HAP-1 (cell line): ENCODE measurements around the gene SYNJ2.

Source experiments
- DNase-seq, 2 experiments: peaks; one replicate each; pipeline ENCODE4 v3.0.0-alpha.2; 2016 to 2020; ENCODE audit warnings: low spot score in 2 of 2
- H3K27me3 ChIP-seq: fragments of 250-450 bp; sonication (Bioruptor Pico); 2 replicates; pipeline ENCODE4 v1.5.1; 2020; ENCODE audit warnings: low read depth, mild to moderate bottlenecking, moderate library complexity
- H3K36me3 ChIP-seq: fragments of 250-450 bp; sonication (Bioruptor Pico); replicated peaks from 2 replicates; pipeline ENCODE4 v1.5.1; 2020; ENCODE audit warnings: mild to moderate bottlenecking
- H3K4me1 ChIP-seq: fragments of 250-450 bp; sonication (Bioruptor Pico); 2 replicates; pipeline ENCODE4 v1.5.1; 2020; ENCODE audit warnings: mild to moderate bottlenecking
- H3K4me3 ChIP-seq: fragments of 250-450 bp; sonication (Bioruptor Pico); 2 replicates; pipeline ENCODE4 v1.5.1; 2020; ENCODE audit warnings: mild to moderate bottlenecking, moderate library complexity
- H3K9me3 ChIP-seq: fragments of 250-450 bp; sonication (Bioruptor Pico); 2 replicates; pipeline ENCODE4 v1.5.1; 2020; ENCODE audit warnings: mild to moderate bottlenecking, moderate library complexity
- in situ Hi-C: fragments of 300-500 bp; cut with MboI; formaldehyde crosslinking; loops from 3 replicates; pipeline ENCODE4 v1.14.3; 2020; ENCODE audit warnings: low sequenced_read_pairs, inconsistent platforms, mixed read lengths

SYNJ2 gene

DNA sequence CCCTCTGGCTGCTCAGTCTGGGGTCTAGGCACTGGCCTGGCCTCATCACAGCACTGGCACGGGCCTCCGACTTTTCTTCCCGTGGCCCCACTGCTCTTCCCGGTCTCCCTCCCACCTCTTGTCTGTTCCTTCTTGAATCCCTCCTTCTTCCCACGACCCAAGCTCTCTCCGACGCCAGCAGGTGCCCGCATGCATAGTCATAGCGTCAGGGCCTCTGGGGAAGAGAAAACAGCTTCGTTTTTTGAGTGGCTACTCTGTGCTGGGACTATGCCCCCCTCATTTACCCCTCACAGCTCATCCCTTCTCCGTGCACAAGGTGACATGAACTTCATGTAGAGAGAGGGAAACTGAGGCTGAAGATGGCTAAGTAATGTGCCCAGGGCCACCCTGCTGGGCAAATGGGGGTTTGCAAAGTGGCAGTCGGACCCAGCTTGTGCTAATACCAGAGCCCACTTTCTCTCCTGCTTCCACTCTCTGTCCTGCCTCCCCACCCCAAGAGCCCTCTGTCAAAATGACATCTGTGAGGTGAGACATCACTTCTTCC is 59.2 kb downstream of the SYNJ2 start:
- Histone ChIP-seq H3K9me3 (no peaks in the 10 kb centered on the region), H3K36me3 (no peaks in the 10 kb centered on the region), H3K4me3 (no peak overlapping the region), H3K27me3 (no peaks in the 10 kb centered on the region), H3K4me1 (no peaks in the 10 kb centered on the region; the same call in 1 of the 2 replicates)
- in situ Hi-C loops, result no loop called here
- no peak for DNase-seq

DNA sequence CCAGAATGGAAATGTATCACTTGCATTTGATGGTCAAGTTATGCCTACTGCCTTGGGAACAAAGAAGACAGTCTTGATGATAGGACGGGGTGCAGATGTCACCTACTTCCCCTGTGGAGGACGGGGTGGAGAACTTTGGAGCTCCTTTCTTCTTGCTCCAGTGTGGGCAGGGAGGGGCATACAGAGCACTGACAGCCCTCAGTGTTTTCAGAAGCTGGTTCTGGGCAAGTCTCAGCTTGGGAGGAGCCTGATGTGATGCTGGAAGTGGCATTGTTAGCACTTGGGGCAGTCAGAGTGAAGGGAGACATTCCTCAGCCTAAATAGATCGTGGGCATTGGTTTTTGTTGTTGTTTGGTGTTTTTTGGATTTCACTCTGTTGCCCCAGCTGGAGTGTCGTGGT is 59.7 kb downstream of the SYNJ2 start:
- Histone ChIP-seq H3K36me3 (no peaks in the 10 kb centered on the region), H3K4me3 (no peak overlapping the region), H3K4me1 (no peaks in the 10 kb centered on the region; the same call in 1 of the 2 replicates), H3K9me3 (no peaks in the 10 kb centered on the region), H3K27me3 (no peaks in the 10 kb centered on the region)
- no peak for DNase-seq
- in situ Hi-C loops, result no loop called here

DNA sequence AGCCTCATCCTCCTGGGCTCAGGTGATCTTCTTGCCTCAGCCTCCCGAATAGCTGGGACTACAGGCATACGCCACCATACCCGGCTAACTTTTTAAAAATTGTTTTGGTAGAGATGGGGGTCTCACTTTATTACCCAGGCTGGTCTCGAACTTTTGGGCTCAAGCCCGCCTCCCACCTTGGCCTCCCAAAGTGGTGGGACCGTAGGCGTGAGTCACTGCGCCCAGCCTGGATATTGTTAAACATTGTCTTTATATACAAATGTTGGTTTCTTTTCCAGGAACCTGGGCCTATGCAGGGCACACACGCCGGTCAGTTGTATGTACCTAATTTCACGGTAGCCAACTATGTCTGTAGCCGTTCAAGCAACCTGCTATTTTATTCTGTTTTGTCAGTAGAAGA is 60.1 kb downstream of the SYNJ2 start:
- DNase-seq, result no peak
- Histone ChIP-seq H3K4me1 (no peaks in the 10 kb centered on the region; the same call in 1 of the 2 replicates), H3K36me3 (no peaks in the 10 kb centered on the region), H3K4me3 (no peak overlapping the region), H3K9me3 (no peaks in the 10 kb centered on the region), H3K27me3 (no peaks in the 10 kb centered on the region)
- in situ Hi-C loops, result no loop called here

DNA sequence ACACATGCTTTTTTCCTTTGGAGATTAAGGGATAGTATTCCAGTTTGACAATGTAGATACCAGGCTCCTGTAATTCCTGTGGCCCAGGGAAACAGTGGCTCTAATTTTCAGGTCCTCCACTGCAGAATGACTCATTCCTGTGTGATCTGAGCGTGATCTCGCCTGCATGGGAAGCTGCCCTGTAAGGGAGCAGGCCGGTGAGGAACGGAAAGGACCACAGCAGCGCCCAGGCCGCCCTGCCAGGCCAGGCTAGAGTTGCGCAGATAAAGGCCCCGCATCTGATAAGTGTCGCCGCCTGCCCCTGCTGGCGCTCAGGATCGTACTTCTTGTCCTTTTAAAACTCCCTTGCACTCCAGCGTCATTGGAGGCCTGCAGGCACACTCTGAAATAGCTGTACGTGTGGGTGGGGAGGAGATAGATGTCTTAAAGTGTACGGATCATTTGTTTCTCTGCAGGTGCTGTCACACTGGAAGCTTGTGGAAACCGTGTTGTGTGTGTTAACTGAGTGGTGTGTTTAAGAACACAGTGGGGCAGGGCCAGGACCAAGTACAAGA is 60.7 kb downstream of the SYNJ2 start:
- no peaks in the 10 kb centered on the region for H3K9me3 ChIP-seq
- H3K27me3 ChIP-seq, result no peaks in the 10 kb centered on the region
- H3K36me3 ChIP-seq, result no peaks in the 10 kb centered on the region
- in situ Hi-C loops, result no loop called here
- no peak for DNase-seq
- H3K4me1 ChIP-seq, result no peaks in the 10 kb centered on the region; the same call in 1 of the 2 replicates
- H3K4me3 ChIP-seq, result no peak overlapping the region

DNA sequence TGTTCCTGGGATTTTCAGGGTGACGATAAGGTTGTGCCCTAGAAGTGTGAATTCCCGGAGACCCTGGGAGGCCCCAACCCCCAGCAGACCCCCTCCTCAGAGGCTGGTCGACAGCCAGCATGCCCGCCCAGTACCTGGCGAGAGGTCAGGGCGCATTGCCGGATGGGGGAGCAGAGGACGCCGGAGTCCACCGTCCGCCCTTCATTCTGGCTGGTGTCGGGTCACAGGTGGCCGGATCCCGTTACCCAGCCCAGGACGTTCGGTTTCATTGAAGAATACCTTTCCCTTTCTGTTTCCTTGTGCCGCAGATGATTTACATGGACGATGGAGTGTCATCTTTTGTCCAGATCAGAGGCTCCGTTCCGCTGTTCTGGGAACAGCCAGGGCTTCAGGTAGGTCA is 61.3 kb downstream of the SYNJ2 start:
- H3K4me1 ChIP-seq, result no peaks in the 10 kb centered on the region; the same call in 1 of the 2 replicates
- in situ Hi-C loops, result no loop called here
- no peak for DNase-seq

DNA sequence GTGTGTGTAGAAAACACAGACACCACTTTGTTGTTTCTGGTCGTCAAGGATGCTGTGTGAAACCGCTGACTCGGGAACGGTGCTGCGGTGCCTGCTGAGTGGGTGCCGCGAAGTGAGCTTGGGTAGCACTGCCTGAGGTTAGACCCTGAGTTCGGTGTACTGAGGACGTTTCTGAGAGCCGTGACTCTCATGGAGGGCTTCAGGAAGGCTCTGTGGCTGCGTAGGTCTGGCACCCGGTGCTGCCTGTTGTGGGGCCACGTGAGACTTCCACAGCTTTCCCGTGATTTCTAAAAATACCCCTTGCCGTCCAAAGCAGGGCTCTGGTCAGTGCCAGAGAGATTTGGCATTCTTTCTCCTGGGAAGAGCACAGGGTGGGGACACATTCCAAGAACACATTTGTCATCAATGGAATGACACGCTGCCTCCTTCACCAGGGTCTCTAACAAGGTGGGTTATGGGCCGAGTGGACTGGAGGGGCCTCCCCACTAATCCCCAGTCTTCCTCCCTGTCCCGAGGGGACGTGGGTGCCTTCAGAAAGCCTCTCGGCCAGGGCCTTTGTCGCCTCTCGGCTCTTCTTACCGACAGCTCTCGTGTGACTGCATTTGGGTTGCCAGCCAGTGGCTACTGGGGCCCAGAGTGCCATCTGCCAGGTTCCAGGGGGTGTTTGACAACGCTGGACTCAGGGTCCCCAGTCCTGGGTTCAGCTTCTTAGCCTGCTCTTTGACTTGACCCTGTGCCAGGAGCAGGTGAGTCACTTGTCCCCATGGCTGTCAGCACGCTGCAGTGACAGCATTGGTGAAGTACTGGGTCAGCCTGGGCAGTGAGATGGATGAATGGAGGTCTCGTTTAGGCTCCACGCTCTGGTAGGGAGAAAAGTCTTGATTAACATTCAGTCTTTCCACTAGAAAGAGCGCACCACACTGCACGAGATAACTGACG is 62.2 kb downstream of the SYNJ2 start:
- H3K4me3 ChIP-seq, result no peak overlapping the region
- H3K4me1 ChIP-seq, result no peaks in the 10 kb centered on the region; the same call in 1 of the 2 replicates
- in situ Hi-C loops, result no loop called here
- H3K27me3 ChIP-seq, result no peaks in the 10 kb centered on the region
- no peaks in the 10 kb centered on the region for H3K9me3 ChIP-seq
- no peaks in the 10 kb centered on the region for H3K36me3 ChIP-seq
- no peak for DNase-seq

More for the DNA sequence above, 61.3 kb downstream of the SYNJ2 start:
- Histone ChIP-seq H3K9me3 (no peaks in the 10 kb centered on the region), H3K27me3 (no peaks in the 10 kb centered on the region), H3K4me3 (no peak overlapping the region), H3K36me3 (no peaks in the 10 kb centered on the region)

DNA sequence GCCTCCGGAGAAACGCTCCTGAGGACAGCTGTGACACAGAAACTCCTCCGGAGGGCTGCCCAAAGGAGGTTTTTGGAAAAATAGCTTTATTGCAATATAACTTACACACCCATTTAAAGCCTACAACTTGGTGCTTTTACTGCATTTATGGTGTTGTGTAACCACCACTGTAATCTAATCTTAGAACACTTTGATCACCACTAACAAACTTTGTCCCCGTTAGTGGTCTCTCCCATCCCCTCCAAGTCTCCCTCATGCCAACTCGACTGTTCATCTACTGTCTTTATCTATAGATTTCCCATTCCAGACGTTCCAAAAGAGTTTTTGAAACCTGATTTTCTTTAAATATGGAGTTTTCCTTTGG is 62.8 kb downstream of the SYNJ2 start:
- Histone ChIP-seq H3K36me3 (no peaks in the 10 kb centered on the region), H3K4me1 (no peaks in the 10 kb centered on the region; the same call in 1 of the 2 replicates), H3K9me3 (no peaks in the 10 kb centered on the region), H3K4me3 (no peak overlapping the region), H3K27me3 (no peaks in the 10 kb centered on the region)
- in situ Hi-C loops, result no loop called here
- DNase-seq, result no peak

DNA sequence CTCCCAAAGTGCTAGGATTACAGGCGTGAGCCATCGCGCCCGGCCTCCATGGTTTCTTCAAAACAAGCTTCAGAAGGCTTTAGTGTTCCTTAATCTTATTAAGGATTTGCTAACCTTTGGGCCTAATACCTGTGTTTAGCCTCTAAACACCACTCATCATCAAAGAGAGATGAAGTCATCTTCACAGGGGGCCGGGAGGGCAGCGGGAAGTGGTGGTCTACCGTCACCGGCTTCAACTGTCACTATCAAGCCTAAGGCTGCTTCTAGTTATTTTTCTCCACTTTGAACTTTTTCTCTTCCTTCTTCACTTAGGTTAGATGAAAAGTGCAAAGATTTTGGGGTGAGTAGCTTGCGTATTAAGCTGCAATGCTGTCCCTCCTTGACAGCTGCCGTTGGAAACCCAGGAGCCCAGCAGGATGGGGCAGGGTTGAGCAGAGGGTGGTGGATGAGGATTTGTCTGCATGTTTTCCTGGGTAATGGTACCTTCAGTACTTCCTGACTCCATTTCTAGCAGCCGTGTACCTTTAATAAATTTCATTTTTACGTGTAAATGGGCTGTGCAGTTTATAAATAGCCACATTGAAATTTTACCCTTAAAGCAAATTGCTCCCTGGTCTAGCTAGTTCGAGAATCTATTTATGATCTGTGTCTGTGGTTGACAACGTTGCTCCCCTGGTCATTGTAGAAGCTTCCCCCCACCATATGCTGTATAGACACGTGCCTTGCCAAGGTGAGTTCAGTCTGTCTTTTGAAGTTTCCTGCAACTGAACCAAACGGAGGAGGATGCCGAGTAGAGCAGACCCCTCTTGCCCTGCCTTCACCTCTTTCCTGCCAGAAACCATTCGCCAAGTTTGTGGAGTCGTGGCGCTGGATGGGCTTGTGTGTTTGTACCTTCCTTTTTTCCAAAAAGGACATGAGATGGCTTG is 64.8 kb downstream of the SYNJ2 start:
- H3K4me1 ChIP-seq, result no peaks in the 10 kb centered on the region

DNA sequence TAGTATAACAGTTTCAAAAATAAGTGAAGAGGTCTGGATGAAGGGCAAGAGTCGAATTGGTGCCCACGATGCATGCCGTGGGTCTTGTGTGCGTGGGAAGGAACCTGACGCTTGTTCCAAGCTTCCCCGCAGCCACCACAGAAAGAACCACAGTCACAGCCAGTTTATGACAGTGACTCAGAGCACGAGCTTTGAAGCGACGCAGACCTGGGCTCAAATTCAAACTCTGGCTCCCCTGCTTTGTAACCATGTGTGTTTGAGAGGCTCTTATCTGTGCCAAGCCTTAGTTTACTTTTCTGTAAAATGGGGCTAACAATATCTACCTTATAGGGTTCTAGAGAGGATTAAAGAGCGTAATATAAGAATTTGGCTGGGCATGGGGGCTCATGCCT is 65.5 kb downstream of the SYNJ2 start:
- DNase-seq, result no peak
- Histone ChIP-seq H3K27me3 (no peaks in the 10 kb centered on the region), H3K4me1 (no peaks in the 10 kb centered on the region), H3K9me3 (no peaks in the 10 kb centered on the region), H3K4me3 (no peak overlapping the region), H3K36me3 (no peaks in the 10 kb centered on the region)
- in situ Hi-C loops, result no loop called here

More for the DNA sequence above, 64.8 kb downstream of the SYNJ2 start:
- Histone ChIP-seq H3K4me3 (no peak overlapping the region), H3K27me3 (no peaks in the 10 kb centered on the region), H3K9me3 (no peaks in the 10 kb centered on the region), H3K36me3 (no peaks in the 10 kb centered on the region)
- in situ Hi-C loops, result no loop called here
- DNase-seq, result no peak

DNA sequence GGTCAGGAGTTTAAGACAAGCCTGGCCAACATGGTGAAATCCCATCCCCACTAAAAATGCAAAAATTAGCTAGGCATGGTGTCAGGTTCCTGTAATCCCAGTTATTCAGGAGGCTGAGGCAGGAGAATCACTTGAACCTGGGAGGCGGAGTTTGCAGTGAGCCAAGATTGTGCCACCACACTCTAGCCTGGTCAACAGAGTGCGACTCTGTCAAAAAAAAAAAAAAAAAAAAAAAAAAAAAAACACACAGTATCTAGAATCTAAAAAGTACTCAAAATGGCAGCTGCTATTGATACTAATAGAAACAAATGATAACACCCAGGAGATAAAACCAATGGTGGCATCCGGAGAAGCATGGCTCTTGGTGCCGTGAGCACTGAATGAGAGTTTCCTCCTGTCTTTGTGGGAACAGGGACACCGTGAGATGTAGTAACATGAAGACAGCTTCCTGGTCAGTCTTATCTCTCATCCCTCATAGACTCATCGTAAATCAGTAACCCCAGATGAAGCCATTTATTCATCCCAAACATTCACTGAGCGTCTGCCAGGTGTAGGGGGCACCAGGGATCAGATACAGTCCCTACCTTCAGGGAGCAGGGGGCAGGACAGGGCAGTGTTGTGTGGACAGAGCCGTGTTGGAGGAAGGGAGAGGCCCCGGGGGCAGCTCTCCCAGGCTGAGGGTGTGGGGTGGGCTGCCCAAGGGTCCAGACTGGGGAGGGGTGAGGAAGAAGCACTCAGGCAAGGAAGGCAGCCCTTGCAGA is 66.1 kb downstream of the SYNJ2 start:
- DNase-seq, result no peak
- in situ Hi-C loops, result no loop called here

DNA sequence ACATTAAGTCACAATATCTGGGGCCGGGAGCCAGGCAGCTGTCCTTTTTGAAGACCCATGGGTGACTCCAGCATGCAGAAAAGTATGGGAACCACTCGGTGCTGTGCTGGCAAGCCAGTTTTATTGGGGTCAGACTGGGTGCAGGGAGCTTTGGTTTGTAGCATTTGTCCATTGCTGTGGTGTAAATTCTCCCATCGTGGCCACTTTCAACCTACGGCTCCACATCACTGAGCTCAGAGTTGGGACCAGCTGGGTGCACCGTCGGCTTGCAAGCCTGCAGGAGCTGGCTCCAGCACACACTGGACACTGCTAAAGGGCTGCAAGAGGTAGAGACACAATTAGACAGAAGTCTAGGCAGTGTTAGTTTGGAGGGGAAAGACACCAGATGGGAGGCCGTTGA is 66.9 kb downstream of the SYNJ2 start:
- no peaks in the 10 kb centered on the region for H3K9me3 ChIP-seq
- no peak overlapping the region for H3K4me3 ChIP-seq
- DNase-seq, result no peak
- H3K36me3 ChIP-seq, result no peaks in the 10 kb centered on the region
- H3K4me1 ChIP-seq, result no peaks in the 10 kb centered on the region
- no peaks in the 10 kb centered on the region for H3K27me3 ChIP-seq
- in situ Hi-C loops, result no loop called here

More for the DNA sequence above, 66.1 kb downstream of the SYNJ2 start:
- no peak overlapping the region for H3K4me3 ChIP-seq
- H3K9me3 ChIP-seq, result no peaks in the 10 kb centered on the region
- H3K36me3 ChIP-seq, result no peaks in the 10 kb centered on the region
- no peaks in the 10 kb centered on the region for H3K27me3 ChIP-seq
- no peaks in the 10 kb centered on the region for H3K4me1 ChIP-seq

DNA sequence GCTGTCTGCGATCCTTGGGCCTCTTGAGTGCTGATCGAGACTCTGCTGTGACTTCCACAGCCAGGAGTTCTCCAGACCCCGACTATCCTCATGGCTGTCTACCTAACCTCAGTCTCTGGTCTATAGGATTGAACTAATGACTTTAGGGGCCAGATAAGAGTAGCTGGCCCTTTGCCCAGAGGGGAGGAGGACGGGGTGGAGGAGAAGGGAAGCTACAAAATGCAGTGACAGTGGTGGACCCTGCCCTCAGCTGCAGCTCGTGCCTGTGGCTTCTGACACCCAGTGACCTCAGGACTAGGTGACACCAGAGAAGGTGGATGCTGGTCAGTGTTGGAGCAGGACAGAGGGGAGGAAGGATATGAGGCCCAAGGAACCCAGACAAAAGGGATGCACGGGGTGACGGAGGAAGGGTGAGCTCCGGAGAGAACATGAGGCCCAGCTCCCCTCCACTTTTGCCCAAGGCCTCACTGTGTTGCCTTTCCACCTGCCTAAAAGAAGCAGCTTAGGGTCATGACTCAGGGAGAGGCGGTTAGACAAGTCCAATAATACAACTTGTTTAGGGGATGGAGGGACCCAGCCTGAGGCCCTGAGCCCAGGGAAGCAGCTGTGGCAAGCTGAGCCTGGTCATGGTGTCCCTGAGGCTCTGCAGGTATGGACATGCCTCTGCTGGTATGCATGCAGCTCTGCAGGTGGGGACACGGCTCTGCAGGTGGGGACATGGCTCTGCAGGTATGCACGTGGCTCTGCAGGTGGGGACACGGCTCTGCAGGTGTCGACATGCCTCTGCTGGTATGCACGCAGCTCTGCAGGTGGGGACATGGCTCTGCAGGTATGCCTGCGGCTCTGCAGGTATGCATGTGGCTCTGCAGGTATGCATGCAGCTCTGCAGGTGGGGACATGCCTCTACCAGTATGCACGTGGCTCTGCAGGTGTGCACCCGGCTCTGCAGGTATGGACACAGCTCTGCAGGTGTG is 67.7 kb downstream of the SYNJ2 start:
- in situ Hi-C loops, result no loop called here
- H3K4me1 ChIP-seq, result no peaks in the 10 kb centered on the region
- no peak for DNase-seq

More for the DNA sequence above, 67.7 kb downstream of the SYNJ2 start:
- Histone ChIP-seq H3K27me3 (no peaks in the 10 kb centered on the region), H3K4me3 (no peak overlapping the region), H3K36me3 (no peaks in the 10 kb centered on the region), H3K9me3 (no peaks in the 10 kb centered on the region)
